Astrocyte of the spinal cord (primary cell): ENCODE results near the gene NEK11.

ENCODE experiments used
- DNase-seq: peaks from one replicate; pipeline ENCODE4 v3.0.0; 2011; ENCODE audit warnings: low read depth, low spot score
- H3K4me3 ChIP-seq: 2 replicates; pipeline ENCODE4 v1.5.1; 2011; ENCODE audit warnings: low read depth, mild to moderate bottlenecking, low read length, moderate library complexity
- CTCF ChIP-seq: IDR thresholded peaks from 2 replicates; pipeline ENCODE4 v1.5.1; 2012; ENCODE audit warnings: low read depth, mild to moderate bottlenecking, low read length, inconsistent platforms
- in situ Hi-C: cut with HindIII; loops from 2 replicates; pipeline ENCODE4 v1.10.0; 2017; ENCODE audit warnings: low sequenced_read_pairs

NEK11 gene

GRCh38 chr3:131314318-131314717 is 287.6 kb downstream of the NEK11 start:
- TF ChIP-seq CTCF: no peak
- in situ Hi-C loops: no loop called here
- no peak for DNase-seq

GRCh38 chr3:131315162-131315561 is 288.5 kb downstream of the NEK11 start:
- no peak overlapping the region for H3K4me3 ChIP-seq
- TF ChIP-seq CTCF: no peak
- in situ Hi-C loops: no loop called here
- no peak for DNase-seq

More at GRCh38 chr3:131314318-131314717, 287.6 kb downstream of the NEK11 start:
- H3K4me3 ChIP-seq: no peak overlapping the region

GRCh38 chr3:131317667-131318066 is 291.0 kb downstream of the NEK11 start:
- TF ChIP-seq CTCF: no peak
- in situ Hi-C loops: no loop called here
- H3K4me3 ChIP-seq: no peak overlapping the region
- DNase-seq: no peak

- in situ Hi-C loops: no loop called here
- no peak overlapping the region for H3K4me3 ChIP-seq
- DNase-seq: no peak
- no peak for TF ChIP-seq CTCF
Observed at GRCh38 chr3:131323014-131323413, 296.3 kb downstream of the NEK11 start.

GRCh38 chr3:131323792-131324191 is 297.1 kb downstream of the NEK11 start:
- TF ChIP-seq CTCF: no peak
- no peak for DNase-seq
- no peak overlapping the region for H3K4me3 ChIP-seq
- in situ Hi-C loops: no loop called here

GRCh38 chr3:131324923-131325322 is 298.2 kb downstream of the NEK11 start:
- H3K4me3 ChIP-seq: no peak overlapping the region
- TF ChIP-seq CTCF: no peak
- in situ Hi-C loops: no loop called here
- DNase-seq: peak; percentile 19

GRCh38 chr3:131326307-131326706 is 299.6 kb downstream of the NEK11 start:
- TF ChIP-seq CTCF: no peak
- no peak overlapping the region for H3K4me3 ChIP-seq
- DNase-seq: peak; percentile 29
- in situ Hi-C loops: no loop called here
